ENCODE measurements around the gene GUCY1A1. TPM values are rescaled to one million over a fixed set of nuclear protein-coding genes. Genes with fewer than 3 reads are reported as not detected.

The GUCY1A1 gene
- total and polyA plus RNA-seq, 2 of the 4 experiments (the other 2 are of a cell fraction), result 0.19 to 0.54 TPM

DNA sequence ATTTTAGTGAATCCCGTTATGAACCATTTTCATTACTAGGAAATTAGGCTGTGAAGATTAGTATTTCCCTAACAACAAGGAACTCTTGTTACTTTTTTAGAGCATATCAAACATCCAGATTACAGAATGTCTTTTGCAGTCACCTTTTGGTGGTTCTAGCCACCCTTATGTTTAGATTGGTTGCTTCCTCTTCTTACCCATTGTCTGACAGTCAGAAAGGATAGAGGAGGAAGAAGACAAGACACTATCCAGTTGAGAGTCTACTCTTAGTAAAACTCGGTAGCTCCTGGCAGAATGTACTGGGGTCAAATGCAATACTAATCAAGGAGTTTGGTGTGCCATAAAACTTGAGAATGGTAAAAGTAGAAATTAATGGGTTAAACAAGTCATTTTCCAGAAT, 1.6 kb upstream of the GUCY1A1 start:
- in situ Hi-C loops (cut with MboI; ENCODE audit: low sequenced_read_pairs), result no loop called here
- dilution Hi-C loops (cut with HindIII; ENCODE audit: low sequenced_read_pairs, unreplicated experiment), result no loop called here
- no peak for TF ChIP-seq ELK1 (IDR thresholded peaks at IDR 0.05; ENCODE audit: borderline replicate concordance, low read depth, low read length)
- peaks cover 27% of the 10 kb centered on the region for H3K27me3 ChIP-seq (ENCODE audit: control insufficient read depth, insufficient read depth, low read length)
- no peak for ATAC-seq (ENCODE audit: low read depth)
- BruUV-seq (replicated peaks), result no TSS peak
- no peaks in the 10 kb centered on the region for H3K36me3 ChIP-seq (ENCODE audit: control insufficient read depth, insufficient read depth, low read length)
- no peak overlapping the region for H3K4me3 ChIP-seq (ENCODE audit: insufficient read depth, low read depth, low read length)
- H2BK5ac ChIP-seq (ENCODE audit: low read depth, low read length, poor library complexity, severe bottlenecking), result no peak overlapping the region
- no peak overlapping the region for H3K23ac ChIP-seq (ENCODE audit: low read depth, low read length)
- H2BK120ac ChIP-seq (ENCODE audit: low read depth, low read length), result no peak overlapping the region
- no peak overlapping the region for H2BK20ac ChIP-seq (ENCODE audit: low read depth, low read length)
- H3K4ac ChIP-seq (ENCODE audit: low read depth, low read length), result no peak overlapping the region
- H3K27ac ChIP-seq (ENCODE audit: insufficient read depth, low read length), result no peak overlapping the region
- H3K4me1 ChIP-seq (ENCODE audit: control insufficient read depth, insufficient read depth, low read length), result no peaks in the 10 kb centered on the region
- DNase-seq, result no peak
- H3K56ac ChIP-seq (ENCODE audit: extremely low read depth, insufficient read depth, low read length), result no peak overlapping the region
- H4K91ac ChIP-seq (ENCODE audit: insufficient read depth, low read depth, low read length), result no peak overlapping the region
- H4K8ac ChIP-seq (ENCODE audit: low read depth in 2 of 2, low read length in 2 of 2), result no peak overlapping the region
- no peak overlapping the region for H2AK5ac ChIP-seq (ENCODE audit: low read depth, low read length)
- H3K9ac ChIP-seq (ENCODE audit: low read depth, low read length), result no peak overlapping the region
- no peaks in the 10 kb centered on the region for H3K79me1 ChIP-seq (ENCODE audit: low read depth in 1 of 2, low read length in 2 of 2)
- intact Hi-C loops (cut with micrococcal nuclease), result loop anchor here (5.0 kb wide), 1 partner anchor 102 kb away; no protein-coding TSS in a partner anchor
- no peak overlapping the region for H2AFZ ChIP-seq (replicated peaks; ENCODE audit: low read length, poor library complexity)
- H3K18ac ChIP-seq (ENCODE audit: low read depth, low read length), result no peak overlapping the region
- ChIA-PET POLR2A (ENCODE audit: unreplicated experiment) (no interaction called here), CTCF (no interaction called here)
- no peak overlapping the region for H3K14ac ChIP-seq (replicated peaks; ENCODE audit: low read depth, low read length)
- H3K4me2 ChIP-seq (ENCODE audit: low read depth, low read length), result no peak overlapping the region
- no peak overlapping the region for H2AK9ac ChIP-seq (replicated peaks; ENCODE audit: low read depth, low read length, poor library complexity)
- no peaks in the 10 kb centered on the region for H4K20me1 ChIP-seq (ENCODE audit: insufficient read depth, low read length)
- no CpG with 5 or more reads among the region's 2 CpGs for WGBS, 2 experiments (ENCODE audit: extremely low coverage in 2 of 2, insufficient read length in 1 of 2)
- no peaks in the 10 kb centered on the region for H3K9me1 ChIP-seq (ENCODE audit: insufficient read depth, low read length)
- H3K9me3 ChIP-seq (ENCODE audit: control insufficient read depth, insufficient read depth, low read length), result no peaks in the 10 kb centered on the region
- no peak overlapping the region for H2BK15ac ChIP-seq (ENCODE audit: low read depth, low read length)
- no peak overlapping the region for H4K5ac ChIP-seq (ENCODE audit: low read depth, low read length)
